ENCODE results near the gene RGS19. TPM values are rescaled to one million over a fixed set of nuclear protein-coding genes. Genes with fewer than 3 reads are reported as not detected.
A peak's percentile ranks its signal among the peaks of the same experiment; 100 is the strongest.

Gene RGS19
- total RNA-seq, 1 experiment from 2014 or later: 12.8 TPM

DNA sequence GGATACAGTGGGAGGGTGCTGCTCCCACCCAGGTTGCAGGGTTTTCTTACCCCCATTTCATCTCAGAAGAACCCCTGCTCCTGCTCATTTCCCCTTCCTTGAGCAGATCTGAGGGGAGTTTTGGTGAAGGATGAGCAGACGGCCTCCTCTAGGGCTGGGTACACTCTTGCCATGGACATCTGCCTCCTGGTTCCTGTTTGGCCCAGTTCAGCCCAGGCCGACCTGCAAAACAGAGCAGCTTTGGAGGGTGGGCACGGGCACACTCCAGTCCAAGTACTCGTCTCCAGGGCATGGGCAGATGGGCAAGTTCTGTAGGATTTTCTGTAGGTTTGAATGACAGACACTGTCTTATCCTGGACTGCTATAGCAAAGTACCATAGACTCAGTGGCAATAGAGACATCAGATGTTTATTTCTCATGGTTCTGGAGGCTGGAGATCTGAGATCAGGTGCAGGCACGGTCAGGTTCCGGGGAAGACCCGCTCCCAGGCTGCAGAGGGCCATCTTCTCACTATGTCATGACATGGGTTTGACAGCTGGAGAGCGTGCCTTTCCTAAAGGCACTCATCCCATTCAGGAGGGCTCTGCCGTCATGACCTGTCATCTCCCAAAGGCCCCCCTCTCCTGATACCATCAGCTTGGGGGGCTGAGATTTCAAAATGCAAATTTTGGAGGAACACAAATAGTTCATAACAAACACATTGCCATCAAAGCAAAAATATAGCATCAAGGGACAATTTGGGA is 21.8 kb upstream of the RGS19 start:
- Histone ChIP-seq H4K20me1 (ENCODE audit: control insufficient read depth, insufficient read depth, insufficient read length) (no peaks in the 10 kb centered on the region), H3K4me2 (ENCODE audit: insufficient read depth, insufficient read length, low read length) (no peak overlapping the region), H4K5ac (ENCODE audit: insufficient read length, low read depth, low read length) (no peak overlapping the region), H2BK5ac (ENCODE audit: insufficient read length, low read length) (no peak overlapping the region), H3K27me3 (ENCODE audit: insufficient read depth, low read length) (peaks cover 3% of the 10 kb centered on the region; the same call in 1 of the 2 replicates), H2AK5ac (ENCODE audit: insufficient read length, low read length) (no peak overlapping the region), H3T11ph (ENCODE audit: low read length) (no peak overlapping the region), H3K9me3 (ENCODE audit: control insufficient read depth, low read depth, low read length) (no peaks in the 10 kb centered on the region), H2BK120ac (ENCODE audit: low read depth, low read length, poor library complexity, severe bottlenecking) (no peak overlapping the region), H3K79me2 (ENCODE audit: insufficient read depth, low read length) (no peaks in the 10 kb centered on the region), H2BK12ac (ENCODE audit: insufficient read length, low read depth, low read length) (no peak overlapping the region), H4K8ac (replicated peaks; ENCODE audit: insufficient read length, low read depth, low read length) (no peak overlapping the region), H3K23me2 (ENCODE audit: insufficient read length, low read depth, low read length, poor library complexity, severe bottlenecking) (no peaks in the 10 kb centered on the region), H3K9ac (ENCODE audit: extremely low read depth, insufficient read length, low read length) (no peak overlapping the region), H2BK15ac (ENCODE audit: low read depth, low read length) (no peak overlapping the region), H3K79me1 (ENCODE audit: insufficient read depth, low read depth, low read length, poor library complexity, severe bottlenecking) (no peaks in the 10 kb centered on the region), H3K4me1 (ENCODE audit: insufficient read depth, low read length) (no peaks in the 10 kb centered on the region), H2AFZ (ENCODE audit: low read length) (no peak overlapping the region), H4K91ac (ENCODE audit: insufficient read length, low read depth, low read length) (no peak overlapping the region), H3K18ac (ENCODE audit: insufficient read length, low read depth, low read length) (no peak overlapping the region), H3K4ac (ENCODE audit: low read depth, low read length) (no peak overlapping the region), H3K27ac (ENCODE audit: insufficient read length, low read depth, low read length) (no peak overlapping the region), H2BK20ac (ENCODE audit: low read depth, low read length, poor library complexity, severe bottlenecking) (no peak overlapping the region), H3K23ac (ENCODE audit: insufficient read length, low read depth, low read length) (no peak overlapping the region), H3K56ac (ENCODE audit: insufficient read length, low read depth, low read length) (no peak overlapping the region), H3K14ac (ENCODE audit: insufficient read depth, low read length) (no peak overlapping the region)
- Mint-ChIP-seq H3K4me3 (peak overlapping the region; percentile 7 to 61; a peak in 3 of 5 replicates), H3K4me1 (peaks cover 9 to 11% of the 10 kb centered on the region in 2 experiments; a peak in 3 of 4 replicates), H3K27me3 (ENCODE audit: low read depth) (peaks cover 43% of the 10 kb centered on the region), H3K36me3 (ENCODE audit: insufficient read depth in 1 of 3, low read depth in 3 of 3) (peaks cover 2 to 5% (median 2%) of the 10 kb centered on the region in 3 experiments; a peak in 5 of 7 replicates), H3K27ac (no peak overlapping the region), H3K9me3 (peaks cover 5% of the 10 kb centered on the region in 2 experiments)
- no peak for DNase-seq
- TF ChIP-seq, protein P1, sequence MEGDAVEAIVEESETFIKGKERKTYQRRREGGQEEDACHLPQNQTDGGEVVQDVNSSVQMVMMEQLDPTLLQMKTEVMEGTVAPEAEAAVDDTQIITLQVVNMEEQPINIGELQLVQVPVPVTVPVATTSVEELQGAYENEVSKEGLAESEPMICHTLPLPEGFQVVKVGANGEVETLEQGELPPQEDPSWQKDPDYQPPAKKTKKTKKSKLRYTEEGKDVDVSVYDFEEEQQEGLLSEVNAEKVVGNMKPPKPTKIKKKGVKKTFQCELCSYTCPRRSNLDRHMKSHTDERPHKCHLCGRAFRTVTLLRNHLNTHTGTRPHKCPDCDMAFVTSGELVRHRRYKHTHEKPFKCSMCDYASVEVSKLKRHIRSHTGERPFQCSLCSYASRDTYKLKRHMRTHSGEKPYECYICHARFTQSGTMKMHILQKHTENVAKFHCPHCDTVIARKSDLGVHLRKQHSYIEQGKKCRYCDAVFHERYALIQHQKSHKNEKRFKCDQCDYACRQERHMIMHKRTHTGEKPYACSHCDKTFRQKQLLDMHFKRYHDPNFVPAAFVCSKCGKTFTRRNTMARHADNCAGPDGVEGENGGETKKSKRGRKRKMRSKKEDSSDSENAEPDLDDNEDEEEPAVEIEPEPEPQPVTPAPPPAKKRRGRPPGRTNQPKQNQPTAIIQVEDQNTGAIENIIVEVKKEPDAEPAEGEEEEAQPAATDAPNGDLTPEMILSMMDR (conservative IDR thresholded peaks at IDR 0.05): no peak
- WGBS (ENCODE audit: extremely low coverage, insufficient read length, low lambda C conversion rate): no CpG with 5 or more reads among the region's 9 CpGs

All from H9 (cell line).